GM18502 (cell line): Measurements from ENCODE around the gene ANXA4.
A peak's percentile ranks its signal among the peaks of the same experiment; 100 is the strongest.
"Not testable (repeated sequence)": the region's sequence is repeated elsewhere in the genome, so short reads cannot be mapped to it uniquely, and the experiment has no call there.

ENCODE experiments used
- ATAC-seq: cut with Tn5 transposase; IDR thresholded peaks from one replicate; pipeline ENCODE4 v1.9.1; 2021; ENCODE audit warnings: mild to moderate bottlenecking; ENCODE audit not compliant: unreplicated experiment, poor library complexity

Gene ANXA4

DNA sequence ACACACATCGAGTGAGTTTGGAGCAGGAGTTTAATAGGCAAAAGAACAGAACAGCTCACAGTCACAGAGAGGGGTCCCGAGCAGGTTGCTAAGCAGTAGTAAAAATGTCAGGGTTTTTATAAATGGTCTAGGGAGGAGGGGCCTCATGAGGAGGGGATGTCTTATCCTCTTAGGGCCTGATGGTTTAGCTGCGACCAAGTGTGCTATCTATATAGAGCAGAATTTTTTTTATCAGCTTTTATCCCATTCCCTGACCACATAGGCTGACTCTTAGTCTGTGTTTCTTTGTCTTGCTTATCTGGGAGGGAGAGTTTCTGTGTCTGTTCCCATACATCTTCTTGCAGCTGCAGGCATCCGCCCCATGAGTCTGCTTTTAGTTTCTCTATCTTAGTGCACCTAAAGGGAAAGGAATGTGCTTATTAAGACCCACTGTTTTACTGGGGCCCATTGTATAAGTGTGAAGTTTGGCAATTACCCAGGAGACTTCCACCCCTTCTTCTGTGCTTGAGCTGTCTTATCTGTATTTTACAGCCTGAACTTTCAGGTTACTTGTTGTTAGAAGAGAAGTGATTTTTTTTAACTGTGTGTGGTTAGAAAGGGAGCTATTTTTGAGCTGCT is 57.1 kb downstream of the ANXA4 start:
- peak; percentile 47 for ATAC-seq

DNA sequence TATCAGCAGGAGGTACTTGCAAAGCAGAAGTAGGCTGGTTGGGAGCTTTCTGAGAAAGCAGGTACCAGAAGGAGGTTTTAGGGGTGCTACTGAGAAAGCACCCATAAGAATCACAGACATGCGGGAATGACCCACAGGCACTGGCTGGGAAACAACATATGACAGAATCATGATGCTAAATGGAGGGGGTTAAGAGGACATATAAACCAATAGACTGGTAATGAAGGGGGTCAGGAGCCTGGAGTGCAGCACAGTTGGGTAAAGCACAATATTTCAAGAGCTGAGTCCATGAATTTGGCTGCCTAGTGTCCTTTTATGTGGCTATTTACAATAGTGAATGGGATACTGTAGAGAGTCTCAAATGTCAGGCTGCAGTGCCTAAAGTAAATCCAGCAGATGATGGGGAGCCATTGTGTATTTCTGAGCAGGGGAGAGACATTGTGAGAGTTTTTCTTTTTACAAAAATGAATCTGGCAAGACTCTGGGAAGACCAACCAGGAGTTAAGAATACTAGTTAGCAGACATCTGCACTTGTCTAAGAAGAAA is 59.9 kb downstream of the ANXA4 start:
- ATAC-seq: no peak

DNA sequence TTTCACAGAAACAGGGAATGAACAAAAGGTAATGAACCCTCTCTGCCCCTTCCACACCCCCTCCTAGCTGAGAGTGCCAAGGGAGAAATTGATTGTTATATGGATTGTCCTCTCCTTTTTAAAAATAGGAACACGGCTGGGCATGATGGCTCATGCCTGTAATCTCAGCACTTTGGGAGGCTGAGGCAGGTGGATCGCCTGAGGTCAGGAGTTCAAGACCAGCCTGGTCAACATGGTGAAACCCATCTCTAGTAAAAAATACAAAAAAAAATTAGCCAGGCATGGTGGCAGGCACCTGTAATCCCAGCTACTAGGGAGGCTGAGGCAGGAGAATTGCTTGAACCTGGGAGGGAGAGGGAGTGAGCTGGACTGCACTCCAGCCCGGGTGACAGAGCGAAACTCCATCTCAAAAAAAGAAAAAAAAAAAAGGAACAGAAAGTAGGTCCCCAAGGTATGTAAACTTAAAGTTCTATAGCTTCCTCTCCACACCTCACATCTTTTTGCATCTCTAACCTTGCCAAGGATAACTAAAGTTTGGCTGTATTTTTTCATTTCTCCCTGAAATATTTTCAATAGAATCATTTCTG is 60.9 kb downstream of the ANXA4 start:
- peak; percentile 59 for ATAC-seq

DNA sequence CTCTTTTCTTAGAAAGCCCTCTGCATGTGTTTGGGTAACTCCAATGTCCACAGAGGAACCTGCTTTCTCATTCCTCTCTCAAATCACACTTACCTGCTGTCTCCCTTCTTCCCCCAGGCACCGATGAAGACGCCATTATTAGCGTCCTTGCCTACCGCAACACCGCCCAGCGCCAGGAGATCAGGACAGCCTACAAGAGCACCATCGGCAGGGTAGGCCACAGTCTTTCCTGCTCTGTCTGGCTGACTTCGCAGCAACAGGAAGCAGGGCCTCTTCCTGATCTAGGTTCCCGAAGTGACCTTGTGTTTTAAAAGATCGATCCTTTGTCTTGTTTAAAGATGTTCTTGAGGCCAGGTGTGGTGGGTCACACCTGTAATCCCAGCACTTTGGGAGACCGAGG is 62.5 kb downstream of the ANXA4 start:
- no peak for ATAC-seq

DNA sequence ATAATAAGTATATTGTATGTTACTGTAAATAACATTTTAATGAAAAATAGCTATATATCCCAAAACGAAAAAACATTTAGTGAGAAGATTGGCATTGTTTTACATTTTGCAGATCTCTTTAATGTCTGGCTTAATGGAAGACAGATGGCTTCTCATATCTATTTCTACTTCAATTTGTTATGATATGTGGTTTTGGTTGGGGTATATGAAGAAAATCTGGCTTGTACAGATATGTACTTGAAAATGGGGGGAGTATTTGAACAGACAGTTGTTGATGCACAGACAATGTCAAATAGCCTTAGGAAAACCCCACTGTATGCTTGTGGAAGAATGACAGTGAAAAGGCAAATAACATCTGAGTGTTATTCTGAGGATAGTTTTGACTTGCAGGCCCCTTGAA is 64.0 kb downstream of the ANXA4 start:
- no peak for ATAC-seq

DNA sequence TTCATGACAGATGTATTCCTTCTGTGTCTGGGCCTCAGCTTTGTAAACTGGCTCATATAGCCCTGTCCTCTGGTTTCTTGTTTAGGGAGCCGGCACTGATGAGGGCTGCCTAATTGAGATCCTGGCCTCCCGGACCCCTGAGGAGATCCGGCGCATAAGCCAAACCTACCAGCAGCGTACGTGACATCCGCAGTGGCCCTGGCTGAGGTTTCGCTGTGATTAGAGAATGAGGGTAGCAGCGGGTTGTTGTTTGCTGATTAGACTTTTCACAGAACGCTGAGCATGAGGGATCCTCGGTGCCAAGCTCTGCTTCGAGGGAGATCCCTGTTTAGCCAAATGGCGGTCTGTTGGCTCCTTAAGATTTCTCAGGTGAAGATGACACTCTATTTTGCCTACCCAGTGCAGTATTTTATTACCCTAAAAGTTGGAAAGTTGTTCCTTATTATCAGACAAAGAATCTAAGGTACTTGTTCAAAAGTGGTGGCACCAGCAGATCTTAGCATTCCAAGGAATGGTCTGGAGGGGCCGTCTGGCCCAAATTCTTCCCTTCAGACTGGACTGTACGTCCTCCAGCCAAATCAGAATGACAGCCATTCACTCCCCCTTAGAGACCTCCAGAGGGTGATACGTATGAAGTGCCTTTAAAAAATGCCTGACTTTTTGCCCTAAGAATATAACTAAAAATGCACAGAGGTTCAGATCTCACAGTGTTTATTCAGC is 66.0 kb downstream of the ANXA4 start:
- no peak for ATAC-seq

DNA sequence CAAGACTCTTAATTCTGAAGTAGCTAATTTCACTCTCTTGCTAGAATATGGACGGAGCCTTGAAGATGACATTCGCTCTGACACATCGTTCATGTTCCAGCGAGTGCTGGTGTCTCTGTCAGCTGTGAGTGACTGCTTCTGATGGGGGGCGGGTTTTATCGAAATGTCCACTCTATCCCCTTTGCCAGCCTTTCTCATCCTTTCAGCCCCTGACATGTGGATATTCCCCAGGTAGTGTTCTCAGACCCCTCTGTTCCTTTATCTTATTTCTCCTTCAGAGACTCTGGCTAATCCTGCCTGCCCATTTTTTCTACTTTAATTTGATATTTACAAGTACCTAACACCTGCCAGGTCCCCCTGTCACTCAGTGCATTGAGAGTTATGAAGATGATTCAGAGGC is 68.6 kb downstream of the ANXA4 start:
- no peak for ATAC-seq

DNA sequence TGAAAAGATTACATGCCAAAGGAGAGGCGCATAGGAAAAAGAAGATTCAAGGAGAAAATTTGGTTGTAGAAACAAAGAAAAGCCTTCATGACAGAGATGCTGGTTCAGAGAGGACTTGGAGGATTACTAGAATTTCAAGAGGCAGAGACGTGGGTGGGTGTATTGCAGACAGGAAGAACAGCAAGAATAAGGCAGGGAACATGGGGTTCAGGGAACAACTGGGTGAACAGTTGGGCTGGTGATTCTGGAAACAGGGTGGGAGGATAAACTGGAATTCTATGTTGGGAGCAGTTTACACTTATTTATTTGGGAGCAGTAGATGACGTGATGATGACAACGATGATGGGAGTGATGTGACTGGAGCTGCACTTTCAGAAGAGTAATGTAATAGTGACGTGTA is 69.1 kb downstream of the ANXA4 start:
- ATAC-seq: no peak

DNA sequence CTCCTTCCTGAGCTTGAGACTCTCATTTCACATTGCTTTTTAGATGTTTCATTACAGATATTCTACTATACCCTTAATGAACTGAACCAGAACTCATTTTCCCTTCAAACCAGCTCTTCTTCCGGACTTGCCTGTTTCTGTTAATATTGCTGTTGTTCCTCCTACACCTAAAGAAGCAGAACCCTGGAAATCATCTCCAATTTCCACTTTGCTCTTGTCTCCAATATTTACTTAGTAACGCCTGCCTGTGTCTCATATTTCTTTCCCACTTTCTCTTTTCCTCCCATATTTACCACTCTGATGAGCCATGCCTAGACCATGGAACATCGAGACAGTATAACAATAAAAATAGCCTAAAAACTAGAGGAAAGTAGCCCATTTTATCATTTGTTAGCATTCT is 69.7 kb downstream of the ANXA4 start:
- ATAC-seq: no peak

DNA sequence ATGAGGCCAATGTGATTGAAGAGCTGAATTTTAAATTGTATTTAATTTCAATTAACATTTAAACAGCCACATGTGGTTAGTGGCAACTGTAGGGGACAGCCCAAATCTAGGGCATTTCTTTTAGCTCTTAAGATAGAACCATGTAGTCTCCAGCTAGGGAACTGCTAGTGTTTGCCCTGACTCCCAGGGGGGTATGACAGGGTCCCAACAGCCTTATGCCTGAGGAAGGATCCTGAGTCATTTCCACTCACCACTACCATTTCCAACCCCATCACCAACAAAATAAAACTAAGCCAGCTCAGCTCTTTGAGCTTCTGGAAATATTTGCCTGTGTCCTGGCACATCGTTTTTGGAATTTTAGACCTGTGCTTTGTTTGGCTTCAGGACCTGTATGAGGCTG is 73.8 kb downstream of the ANXA4 start:
- ATAC-seq: no peak

DNA sequence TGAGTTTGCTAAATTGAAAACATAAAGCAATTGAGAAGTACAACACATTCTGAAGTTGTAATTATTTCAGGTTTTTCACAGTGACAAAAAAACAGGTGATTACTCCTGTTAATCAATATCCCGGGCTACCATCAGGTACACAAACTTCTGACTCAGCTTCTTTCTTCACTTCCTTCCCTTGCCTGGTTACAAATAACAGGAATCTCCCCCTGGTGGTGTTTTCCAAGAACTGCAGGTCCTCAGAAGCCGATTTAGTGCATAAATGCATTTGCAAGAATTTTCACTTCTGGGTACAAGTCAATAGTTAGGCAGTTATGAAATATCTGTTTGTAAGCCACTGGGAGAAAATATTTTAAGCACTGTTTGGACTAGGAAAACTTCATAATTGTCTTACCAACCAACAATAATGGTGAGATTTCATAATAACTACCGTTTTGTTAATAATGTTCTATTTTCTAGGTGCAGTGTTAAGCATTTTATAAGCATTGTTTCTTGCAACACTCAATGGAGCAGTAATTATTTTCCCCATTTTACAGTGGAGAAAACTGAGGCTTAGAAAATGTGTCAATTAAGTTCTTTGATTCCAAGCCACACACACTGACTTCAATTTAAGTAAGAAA is 75.1 kb downstream of the ANXA4 start:
- ATAC-seq: no peak

DNA sequence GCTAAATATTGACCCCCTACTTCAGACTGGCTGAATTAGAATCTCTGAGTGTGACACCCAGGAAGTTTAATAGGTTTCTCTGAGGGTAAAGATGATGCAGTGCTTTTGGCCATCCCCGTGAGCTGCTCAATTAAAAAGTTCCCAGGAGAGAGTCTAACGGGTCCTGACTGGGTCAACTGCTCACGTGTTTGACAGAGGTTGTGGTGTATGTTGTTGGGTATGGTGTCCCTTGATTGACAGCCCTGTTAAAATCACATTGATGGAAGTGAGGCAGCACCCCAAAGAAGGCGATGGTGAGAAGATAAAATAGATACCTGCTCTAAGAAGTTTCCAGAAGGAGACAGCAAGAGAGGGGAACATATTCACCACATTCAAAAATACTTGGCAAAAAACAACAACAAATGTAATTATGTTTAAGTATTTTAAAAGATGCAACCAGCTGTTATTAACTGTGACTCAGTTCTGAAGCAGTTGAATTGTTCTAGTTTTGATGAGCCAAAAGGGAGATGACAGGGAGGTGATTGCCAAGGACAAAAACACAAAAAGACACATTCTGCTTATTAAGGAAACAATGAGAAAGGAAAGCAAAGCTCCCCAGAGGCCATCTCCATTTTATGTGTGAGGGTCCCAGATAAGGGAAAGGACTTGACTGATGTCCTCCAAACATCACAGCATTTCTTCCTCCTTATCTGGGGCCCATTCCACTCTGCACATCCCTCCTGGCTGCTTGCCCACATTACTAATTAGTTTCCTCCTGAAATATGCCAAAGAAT is 76.0 kb downstream of the ANXA4 start:
- ATAC-seq: no peak

DNA sequence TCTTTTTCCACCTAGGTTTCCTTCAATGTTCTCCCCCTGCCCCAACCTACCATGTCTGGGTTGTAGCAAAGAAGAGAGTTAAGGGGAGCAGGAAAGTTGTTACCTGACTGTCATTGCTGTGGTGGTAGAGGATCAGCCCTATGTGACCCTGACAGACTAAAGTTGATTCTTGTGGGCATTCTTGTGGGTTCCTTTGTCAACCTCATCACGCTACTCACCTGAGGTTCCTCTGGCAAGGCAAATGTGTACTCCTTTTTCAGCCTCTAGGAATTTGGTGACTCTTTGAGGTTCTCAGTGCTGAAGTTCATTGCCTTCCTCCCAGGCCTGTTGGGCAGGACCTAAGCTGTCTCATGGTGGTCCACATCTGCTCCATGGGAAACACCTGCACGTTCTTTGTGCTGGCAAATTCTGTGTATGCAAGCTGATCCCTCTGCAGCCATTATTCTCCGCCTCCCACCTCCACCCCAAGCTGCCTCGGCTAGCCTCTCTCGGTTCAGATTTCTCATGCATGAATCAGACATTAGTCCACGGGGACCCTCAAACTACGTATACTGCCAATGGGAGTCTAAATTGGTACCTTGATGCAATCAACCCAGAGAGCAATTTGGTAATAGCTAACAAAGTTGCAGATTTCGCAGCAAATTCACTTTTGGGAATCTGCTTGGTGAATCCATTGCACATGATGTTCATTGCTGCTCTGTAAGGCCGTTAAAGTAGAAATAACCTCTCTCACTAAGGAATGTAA is 86.0 kb downstream of the ANXA4 start:
- no peak for ATAC-seq

DNA sequence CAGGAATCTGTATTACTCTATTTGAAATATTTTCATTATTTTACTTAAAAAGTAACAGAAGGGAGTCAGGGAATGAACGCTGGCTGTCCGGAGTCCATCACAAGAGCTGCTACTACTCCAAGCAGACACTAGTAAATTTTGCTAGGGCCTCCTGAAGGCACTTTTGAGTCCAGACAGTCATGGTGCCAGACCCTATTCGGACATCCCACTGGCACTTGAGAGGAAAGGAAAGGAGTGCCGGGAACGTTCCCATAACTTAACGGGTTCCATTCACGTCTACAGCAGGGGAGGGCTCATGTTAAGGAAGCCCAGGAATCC is 87.0 kb downstream of the ANXA4 start:
- peak; percentile 1 for ATAC-seq

DNA sequence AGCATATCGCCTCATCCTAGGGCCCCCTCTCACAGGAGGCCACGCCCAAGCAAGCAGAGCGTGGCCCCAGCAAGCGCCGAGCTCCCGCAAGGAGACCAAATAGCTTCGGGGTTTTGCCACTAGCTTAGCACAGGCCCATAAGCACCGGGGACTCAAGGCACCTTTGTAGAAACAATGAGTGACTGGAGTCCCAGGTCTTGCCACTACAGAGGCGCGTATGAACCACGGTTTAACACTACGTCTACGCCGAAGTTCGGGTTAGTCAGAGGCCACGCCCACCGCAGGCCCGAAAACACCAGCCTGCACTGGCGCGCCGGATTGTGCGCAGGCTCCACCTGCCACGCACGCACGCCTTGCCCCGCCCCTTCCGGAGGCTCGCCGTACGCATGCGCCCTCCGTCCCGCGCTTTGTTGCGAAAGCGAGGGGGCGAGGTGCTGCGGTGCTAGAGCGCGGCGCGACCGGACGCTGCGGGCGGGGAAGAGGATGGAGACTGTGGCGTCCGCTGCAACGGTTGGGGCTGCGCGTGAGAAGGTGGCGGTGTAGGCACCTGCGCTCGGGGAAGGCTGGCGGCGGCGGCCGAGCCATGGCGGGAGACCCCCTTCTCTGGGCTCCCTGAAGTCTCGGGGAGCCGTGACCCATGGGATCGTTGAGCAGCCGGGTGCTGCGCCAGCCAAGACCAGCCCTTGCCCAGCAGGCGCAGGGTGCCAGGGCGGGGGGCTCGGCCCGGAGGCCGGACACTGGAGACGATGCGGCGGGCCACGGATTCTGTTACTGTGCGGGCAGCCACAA is 87.5 kb downstream of the ANXA4 start, which contains the start of gene GMCL1:
TSS of gene GMCL1 (plus strand) at position 405 of the 789 bp plus-strand sequence. CDS start at position 638, 233 bp downstream.
- ATAC-seq: peak; percentile 92

DNA sequence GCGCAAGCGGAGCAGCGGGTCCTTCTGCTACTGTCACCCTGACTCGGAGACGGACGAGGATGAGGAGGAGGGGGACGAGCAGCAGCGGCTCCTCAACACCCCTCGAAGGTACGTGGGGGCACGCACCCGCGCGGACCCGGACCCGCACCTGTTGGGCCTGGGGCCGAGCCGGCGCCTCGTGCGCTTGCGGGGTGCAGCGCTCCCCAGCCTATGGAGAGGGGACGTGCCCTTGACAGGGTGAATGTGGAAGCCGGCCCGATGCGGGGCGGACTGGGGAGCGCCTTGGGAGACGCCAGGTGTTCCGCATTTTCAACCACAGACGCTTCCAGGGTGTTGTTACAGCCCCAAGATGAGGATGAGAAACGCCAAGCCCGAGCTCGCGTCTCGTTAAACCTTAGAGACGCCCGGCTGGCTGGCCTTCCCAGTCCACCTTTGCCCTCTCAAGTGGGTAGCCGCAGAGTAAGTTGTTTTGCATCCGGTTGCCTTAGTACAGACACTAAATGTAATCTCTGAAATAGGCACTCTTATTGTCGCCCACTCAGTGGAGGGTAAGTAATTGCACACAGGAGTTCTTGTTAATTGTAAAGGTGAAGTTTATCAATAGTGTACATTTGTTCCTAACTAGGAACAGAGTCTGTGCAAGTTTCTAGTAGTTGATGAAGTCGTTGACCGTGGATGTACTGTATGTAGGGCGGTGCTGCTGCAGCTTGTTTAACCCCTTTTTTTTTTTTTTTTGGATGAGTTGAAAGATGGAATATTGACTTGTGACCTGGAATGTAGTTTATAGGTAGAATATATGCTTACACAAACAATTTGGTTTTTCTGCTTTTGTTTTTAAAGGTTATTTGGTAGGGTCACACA is 88.3 kb downstream of the ANXA4 start:
- peak; percentile 23 for ATAC-seq

DNA sequence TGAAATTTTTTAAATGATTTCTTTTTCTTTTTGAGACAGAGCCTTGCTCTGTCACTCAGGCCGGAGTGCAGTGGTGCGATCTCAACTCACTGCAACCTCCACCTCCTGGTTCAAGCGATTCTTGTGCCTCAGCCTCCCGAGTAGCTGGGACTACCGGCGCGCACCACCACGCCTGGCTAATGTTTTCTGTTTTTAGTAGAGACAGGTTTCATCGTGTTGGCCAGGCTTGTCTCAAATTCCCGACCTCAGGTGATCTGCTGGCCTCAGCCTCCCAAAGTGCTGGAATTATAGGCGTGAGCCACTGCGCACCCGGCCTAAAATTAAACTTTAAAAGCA is 88.9 kb downstream of the ANXA4 start:
- ATAC-seq: not testable (repeated sequence)

DNA sequence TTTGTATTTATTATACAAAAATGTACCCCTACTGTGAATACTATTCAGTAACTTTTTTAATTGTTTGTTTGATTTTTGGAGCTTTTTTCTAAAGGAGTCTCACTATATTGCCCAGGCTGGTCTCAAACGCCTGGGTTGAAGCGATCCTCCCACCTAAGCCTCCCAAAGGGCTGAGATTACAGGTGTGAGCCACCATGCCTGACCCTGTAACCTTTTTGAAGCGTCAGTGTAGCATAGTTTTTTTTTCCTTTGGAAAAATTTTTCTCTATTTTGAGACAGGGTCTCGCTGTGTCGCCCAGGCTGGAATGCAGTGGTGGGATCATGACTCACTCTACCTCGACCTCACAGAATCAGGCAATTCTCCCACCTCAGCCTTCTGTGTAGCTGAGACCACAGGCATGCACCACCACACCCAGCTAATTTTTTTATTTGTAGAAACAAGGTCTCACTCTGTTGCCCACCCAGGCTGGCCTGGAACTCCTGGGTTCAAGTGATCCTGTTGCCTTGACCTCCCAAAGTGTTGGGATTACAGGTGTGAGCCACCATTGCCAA is 89.5 kb downstream of the ANXA4 start:
- ATAC-seq: no peak
